Activated CD4-positive, alpha-beta T cell treated with anti-CD3 and anti-CD28 coated beads, Interleukin-2, amount 10 ng/mL, durations not matched to agents 24 days and 14 days (primary cell): ENCODE measurements around the gene LAMA1. TPM values are rescaled to one million over a fixed set of nuclear protein-coding genes. Genes with fewer than 3 reads are reported as not detected.
"Not testable (repeated sequence)": the region's sequence is repeated elsewhere in the genome, so short reads cannot be mapped to it uniquely, and the experiment has no call there.

Source experiments
- DNase-seq: peaks from one replicate; pipeline ENCODE4 v3.0.0; 2022
- H3K27ac Mint-ChIP-seq: one replicate; pipeline ENCODE4 v1.8.0; 2022; ENCODE audit warnings: mild to moderate bottlenecking, mixed read lengths
- H3K27me3 Mint-ChIP-seq: one replicate; pipeline ENCODE4 v1.8.0; 2022; ENCODE audit warnings: mixed read lengths
- H3K36me3 Mint-ChIP-seq: one replicate; pipeline ENCODE4 v1.8.0; 2022; ENCODE audit warnings: low read depth, mild to moderate bottlenecking, mixed read lengths
- H3K4me1 Mint-ChIP-seq: one replicate; pipeline ENCODE4 v1.8.0; 2021; ENCODE audit warnings: mixed read lengths
- H3K4me3 Mint-ChIP-seq: one replicate; pipeline ENCODE4 v1.8.0; 2022; ENCODE audit warnings: mild to moderate bottlenecking, moderate library complexity, mixed read lengths
- H3K9me3 Mint-ChIP-seq: one replicate; pipeline ENCODE4 v1.8.0; 2021; ENCODE audit warnings: mixed read lengths
- intact Hi-C: fragments of 100-400 bp; cut with micrococcal nuclease; formaldehyde crosslinking; loops from one replicate; pipeline ENCODE4 v1.15.1; 2023
- total RNA-seq: library from RNA; stranded (reverse); gene quantifications from 2 replicates; pipeline ENCODE4 v1.2.3, GENCODE V29; 2022

The LAMA1 gene
- total RNA-seq, 1 donor from 2014 or later = not detected

DNA sequence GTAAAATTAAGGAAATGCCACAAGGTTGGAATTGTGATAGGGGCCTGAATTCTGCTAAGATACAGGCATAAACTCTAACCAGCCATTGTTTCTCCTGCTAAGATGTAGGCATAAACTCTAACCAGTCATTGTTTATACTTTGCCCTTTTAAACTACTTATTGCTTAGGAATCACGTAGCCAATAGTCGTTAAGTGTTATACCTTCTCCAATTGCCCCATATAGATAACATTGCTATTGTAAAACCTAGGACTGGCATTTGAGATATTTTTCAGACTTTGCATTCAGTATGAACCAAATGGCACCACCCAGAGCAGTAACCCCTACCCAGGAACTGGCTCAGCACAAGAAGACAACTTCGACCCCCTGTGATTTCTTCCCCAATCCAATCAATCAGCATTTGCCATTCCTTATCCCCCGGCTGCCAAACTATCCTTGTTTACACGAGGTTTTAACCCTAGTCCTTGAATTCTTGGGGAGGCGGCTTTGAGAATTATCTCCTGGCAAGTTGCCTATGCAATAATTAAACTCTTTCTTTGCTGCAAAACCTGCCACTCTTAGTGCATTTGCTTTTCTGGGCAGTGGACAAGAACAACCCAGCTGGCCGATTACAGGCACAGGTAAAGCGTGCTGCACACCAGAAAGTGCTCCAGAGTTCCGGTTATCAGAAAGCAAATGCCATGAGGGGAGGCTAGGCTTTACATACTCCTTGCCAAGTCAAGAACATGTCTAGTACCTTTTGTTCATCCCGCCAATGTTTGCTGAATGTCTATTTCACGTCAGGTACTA lies 167.6 kb downstream of the LAMA1 start:
- Mint-ChIP-seq H3K4me3 (no peak overlapping the region), H3K27me3 (no peaks in the 10 kb centered on the region), H3K27ac (no peak overlapping the region), H3K9me3 (peaks cover 6% of the 10 kb centered on the region), H3K36me3 (no peaks in the 10 kb centered on the region), H3K4me1 (no peaks in the 10 kb centered on the region)
- intact Hi-C loops = no loop called here
- no peak for DNase-seq

DNA sequence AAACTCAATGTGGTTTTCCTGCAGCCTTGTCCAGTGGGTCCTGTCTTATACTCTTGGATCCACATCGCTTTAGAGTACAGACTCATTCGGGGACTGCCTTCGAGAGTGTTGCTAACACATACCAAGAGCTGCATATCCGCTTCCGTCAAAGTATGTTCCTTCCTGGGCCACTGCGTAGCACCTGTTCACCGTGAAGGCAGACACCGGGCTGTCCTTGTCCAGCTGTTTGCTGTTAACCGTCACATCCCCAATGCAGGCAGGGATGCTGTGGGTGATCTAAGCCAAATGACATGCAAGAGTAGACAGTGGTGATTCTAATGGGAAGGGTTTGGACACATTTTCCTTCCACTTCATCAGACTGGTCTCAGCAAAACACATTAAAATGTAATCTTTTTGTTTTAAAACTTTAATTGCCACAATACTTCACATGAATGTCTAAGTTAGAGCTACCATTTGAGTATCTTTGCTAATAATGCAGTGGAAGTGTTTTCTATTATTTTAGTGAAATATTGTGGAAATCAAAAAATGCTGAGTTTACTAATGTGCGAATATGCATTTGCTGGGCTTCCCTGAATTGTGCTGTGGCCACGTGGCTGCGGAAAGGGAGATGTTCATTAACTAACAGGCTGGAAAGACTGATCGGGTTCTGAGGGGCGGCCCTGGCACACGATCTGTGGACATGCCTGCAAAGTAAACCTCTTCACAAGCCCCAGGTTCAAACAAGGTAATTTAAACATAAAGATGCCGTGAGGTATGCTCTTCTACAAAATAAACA lies 169.1 kb downstream of the LAMA1 start:
- H3K9me3 Mint-ChIP-seq = peaks cover 6% of the 10 kb centered on the region
- H3K4me1 Mint-ChIP-seq = no peaks in the 10 kb centered on the region
- H3K27me3 Mint-ChIP-seq = no peaks in the 10 kb centered on the region
- no peak for DNase-seq
- no peaks in the 10 kb centered on the region for H3K36me3 Mint-ChIP-seq
- no peak overlapping the region for H3K4me3 Mint-ChIP-seq
- intact Hi-C loops = no loop called here
- H3K27ac Mint-ChIP-seq = no peak overlapping the region

DNA sequence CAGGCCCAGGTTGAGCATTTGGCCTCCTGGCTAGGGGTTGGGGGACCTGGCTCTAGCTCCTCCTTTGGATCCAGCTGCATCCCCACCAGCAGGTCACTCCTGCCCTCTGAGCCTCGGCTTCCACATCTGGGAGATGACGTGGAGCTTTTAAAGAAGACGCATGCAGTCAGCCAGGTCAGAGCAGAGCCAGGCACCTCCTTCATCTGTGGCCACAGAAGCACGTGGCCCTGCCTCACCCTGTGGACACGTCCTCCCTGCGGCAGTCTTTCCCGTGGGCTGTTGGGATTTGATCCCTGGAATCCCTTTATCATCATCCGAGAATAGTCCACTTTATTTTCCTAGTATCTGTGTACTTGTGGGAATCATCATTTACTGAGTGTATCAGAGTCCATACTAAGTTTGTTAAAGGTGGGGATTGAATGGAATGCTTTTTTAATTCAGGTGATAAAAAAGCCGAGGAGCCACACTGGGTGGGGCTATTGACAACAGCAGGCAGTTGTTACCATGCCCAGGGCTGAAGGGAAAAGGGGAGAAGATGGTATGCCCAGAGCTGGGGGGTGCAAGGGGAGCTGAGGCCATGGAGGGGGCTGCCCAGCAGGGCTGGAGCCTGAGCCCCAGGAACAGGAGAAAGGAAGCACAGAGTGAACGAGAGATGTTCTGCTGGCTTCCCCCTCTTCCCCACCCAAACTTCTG lies 170.1 kb downstream of the LAMA1 start:
- Mint-ChIP-seq H3K4me1 (no peaks in the 10 kb centered on the region), H3K27me3 (no peaks in the 10 kb centered on the region), H3K27ac (no peak overlapping the region), H3K36me3 (no peaks in the 10 kb centered on the region), H3K9me3 (peaks cover 6% of the 10 kb centered on the region), H3K4me3 (no peak overlapping the region)
- no peak for DNase-seq
- intact Hi-C loops = no loop called here

DNA sequence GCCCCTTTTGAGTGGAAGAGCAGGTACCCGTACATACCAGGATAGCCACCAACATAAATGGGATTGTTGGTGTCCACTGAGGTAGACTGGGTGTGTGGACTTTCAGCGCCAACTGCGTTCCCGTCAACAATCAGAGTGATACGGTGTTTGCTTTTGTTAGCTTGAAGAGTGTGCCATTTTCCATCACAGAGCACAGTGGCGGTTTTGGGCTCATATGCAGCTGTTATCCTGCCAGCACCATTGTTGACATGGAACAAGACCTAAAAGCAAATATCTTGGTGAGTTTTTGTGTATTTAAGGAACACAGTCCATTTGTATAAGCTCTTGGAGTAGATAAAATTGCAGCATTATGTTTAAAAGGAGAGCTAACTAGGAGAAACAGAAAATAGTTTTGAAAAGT lies 174.5 kb downstream of the LAMA1 start:
- Mint-ChIP-seq H3K27ac (no peak overlapping the region), H3K27me3 (no peaks in the 10 kb centered on the region), H3K4me3 (no peak overlapping the region), H3K4me1 (no peaks in the 10 kb centered on the region), H3K9me3 (no peaks in the 10 kb centered on the region), H3K36me3 (no peaks in the 10 kb centered on the region)
- intact Hi-C loops = no loop called here
- DNase-seq = no peak

DNA sequence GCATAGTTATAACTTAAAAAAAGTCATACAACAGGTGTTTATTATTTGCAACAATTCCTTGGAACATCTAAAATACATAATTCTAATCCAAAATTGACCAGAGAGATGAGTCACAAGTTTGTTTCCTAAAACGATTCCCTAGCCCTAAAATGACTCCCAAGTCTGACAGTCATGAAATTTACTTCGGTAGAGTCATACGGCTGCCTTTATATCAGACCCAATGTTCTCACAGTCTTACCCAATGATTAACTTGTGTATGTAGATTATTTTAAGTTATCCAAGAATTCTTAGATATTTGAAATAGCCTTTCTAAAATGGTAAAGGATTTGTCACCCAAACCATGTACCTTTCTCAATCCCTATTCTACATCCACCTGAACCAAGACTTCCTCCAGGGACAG lies 174.9 kb downstream of the LAMA1 start:
- H3K4me3 Mint-ChIP-seq = no peak overlapping the region
- no peak overlapping the region for H3K27ac Mint-ChIP-seq
- intact Hi-C loops = no loop called here
- H3K27me3 Mint-ChIP-seq = no peaks in the 10 kb centered on the region
- DNase-seq = no peak
- no peaks in the 10 kb centered on the region for H3K9me3 Mint-ChIP-seq
- no peaks in the 10 kb centered on the region for H3K4me1 Mint-ChIP-seq
- no peaks in the 10 kb centered on the region for H3K36me3 Mint-ChIP-seq

DNA sequence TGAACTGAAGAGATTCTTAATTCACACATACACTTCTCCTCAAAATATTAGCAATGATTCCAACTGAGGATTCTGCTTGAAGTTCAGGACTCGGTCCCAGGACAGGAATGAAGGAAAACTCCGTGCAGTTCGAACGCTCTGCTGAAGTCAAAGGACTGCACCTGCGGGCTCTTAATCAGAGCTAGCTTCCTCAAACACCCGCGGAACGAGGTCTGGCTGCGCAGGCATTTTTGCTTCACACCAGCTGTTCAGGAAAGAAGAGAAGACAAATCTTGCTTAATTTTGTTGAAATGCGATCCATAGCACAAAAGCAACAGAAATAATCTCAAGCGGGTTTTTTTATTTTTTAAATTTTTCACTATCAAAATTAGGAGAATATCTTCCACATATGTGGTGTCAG lies 175.6 kb downstream of the LAMA1 start:
- no peak overlapping the region for H3K4me3 Mint-ChIP-seq
- H3K27me3 Mint-ChIP-seq = no peaks in the 10 kb centered on the region
- no peaks in the 10 kb centered on the region for H3K4me1 Mint-ChIP-seq
- intact Hi-C loops = no loop called here
- H3K36me3 Mint-ChIP-seq = no peaks in the 10 kb centered on the region
- H3K9me3 Mint-ChIP-seq = no peaks in the 10 kb centered on the region
- H3K27ac Mint-ChIP-seq = no peak overlapping the region
- DNase-seq = no peak

DNA sequence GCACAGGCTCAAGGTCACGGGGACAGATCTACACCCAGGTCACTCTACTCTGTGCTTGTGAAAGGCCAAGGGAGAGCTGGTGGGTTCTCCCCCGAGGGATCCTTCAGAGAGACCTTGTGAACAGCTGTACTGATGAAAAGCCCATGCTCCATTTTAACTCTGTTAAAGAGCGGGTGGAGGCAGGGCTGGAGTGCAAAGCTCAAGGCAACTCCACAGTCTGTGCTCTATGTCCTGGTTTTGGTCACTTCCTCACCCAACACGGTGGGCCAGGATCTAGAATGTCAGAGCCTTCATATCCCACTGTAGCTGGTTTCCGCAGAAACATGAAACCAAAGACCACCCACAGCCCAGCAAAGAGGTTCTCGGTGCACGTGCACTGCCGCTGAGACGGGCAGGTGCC lies 177.1 kb downstream of the LAMA1 start:
- Mint-ChIP-seq H3K4me3 (no peak overlapping the region), H3K9me3 (no peaks in the 10 kb centered on the region), H3K27me3 (no peaks in the 10 kb centered on the region), H3K36me3 (no peaks in the 10 kb centered on the region), H3K27ac (no peak overlapping the region), H3K4me1 (no peaks in the 10 kb centered on the region)
- intact Hi-C loops = no loop called here
- DNase-seq = no peak

DNA sequence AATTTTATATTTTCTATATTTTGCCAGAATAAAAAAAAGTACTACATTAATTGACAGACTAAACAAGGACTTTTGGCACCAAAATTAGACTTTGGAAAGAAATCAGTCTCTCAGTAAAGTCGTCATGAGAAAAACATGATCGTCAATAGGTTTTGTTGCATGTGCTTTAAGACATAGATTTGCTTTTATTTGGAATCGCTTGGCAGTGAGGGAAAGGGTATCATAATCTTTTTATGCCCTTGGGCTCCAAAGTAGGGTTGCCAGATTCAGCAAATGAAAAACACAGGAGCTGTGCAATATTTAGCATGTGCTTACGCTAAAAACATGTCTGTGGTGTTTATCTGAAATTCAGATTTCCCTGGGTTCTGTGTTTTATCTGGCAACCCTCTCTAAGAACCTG lies 177.6 kb downstream of the LAMA1 start:
- no peak for DNase-seq
- H3K9me3 Mint-ChIP-seq = no peaks in the 10 kb centered on the region
- no peak overlapping the region for H3K27ac Mint-ChIP-seq
- no peak overlapping the region for H3K4me3 Mint-ChIP-seq
- H3K36me3 Mint-ChIP-seq = no peaks in the 10 kb centered on the region
- no peaks in the 10 kb centered on the region for H3K27me3 Mint-ChIP-seq
- no peaks in the 10 kb centered on the region for H3K4me1 Mint-ChIP-seq
- intact Hi-C loops = no loop called here

DNA sequence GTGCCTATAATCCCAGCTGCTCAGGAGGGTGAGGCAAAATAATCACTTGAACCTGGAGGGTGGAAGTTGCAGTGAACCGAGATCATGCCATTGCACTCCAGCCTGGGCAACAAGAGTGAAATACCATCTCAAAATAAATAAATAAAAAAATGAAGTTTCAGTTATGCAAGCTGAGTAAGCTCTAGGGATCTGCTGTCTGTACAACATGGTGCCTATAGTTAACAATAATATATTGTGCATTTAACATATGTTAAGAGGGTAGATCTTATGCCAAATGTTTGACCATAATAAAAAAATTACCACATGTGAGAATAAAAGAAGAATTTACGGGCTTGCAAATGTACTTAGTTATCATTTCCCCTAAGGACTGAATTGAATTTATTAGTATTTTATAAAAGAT lies 179.2 kb downstream of the LAMA1 start:
- H3K27ac Mint-ChIP-seq, H3K4me3 Mint-ChIP-seq, H3K36me3 Mint-ChIP-seq, intact Hi-C loops, H3K27me3 Mint-ChIP-seq, H3K4me1 Mint-ChIP-seq, DNase-seq, H3K9me3 Mint-ChIP-seq: not testable (repeated sequence)

DNA sequence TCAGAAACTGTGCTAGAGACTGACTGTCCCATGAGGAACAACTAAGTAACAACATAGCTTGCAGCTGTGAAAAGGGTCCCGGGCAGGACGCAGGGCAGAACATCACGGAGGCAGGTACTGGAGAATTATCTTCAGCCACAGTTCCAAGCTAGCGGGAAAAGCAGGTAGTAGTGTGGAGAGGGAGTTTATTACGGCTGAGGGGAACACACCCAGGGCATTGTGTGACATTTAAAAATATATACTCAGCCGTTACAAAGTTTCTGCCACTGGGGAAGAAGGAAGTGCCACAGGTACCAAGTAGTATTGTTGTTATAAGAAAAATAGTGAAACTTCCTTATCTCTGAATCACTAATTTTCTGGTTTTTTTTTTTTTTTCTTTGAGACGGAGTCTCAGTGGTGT lies 179.6 kb downstream of the LAMA1 start:
- Mint-ChIP-seq H3K27ac (no peak overlapping the region), H3K4me1 (no peaks in the 10 kb centered on the region), H3K9me3 (no peaks in the 10 kb centered on the region), H3K27me3 (no peaks in the 10 kb centered on the region), H3K4me3 (no peak overlapping the region), H3K36me3 (no peaks in the 10 kb centered on the region)
- no peak for DNase-seq
- intact Hi-C loops = no loop called here

DNA sequence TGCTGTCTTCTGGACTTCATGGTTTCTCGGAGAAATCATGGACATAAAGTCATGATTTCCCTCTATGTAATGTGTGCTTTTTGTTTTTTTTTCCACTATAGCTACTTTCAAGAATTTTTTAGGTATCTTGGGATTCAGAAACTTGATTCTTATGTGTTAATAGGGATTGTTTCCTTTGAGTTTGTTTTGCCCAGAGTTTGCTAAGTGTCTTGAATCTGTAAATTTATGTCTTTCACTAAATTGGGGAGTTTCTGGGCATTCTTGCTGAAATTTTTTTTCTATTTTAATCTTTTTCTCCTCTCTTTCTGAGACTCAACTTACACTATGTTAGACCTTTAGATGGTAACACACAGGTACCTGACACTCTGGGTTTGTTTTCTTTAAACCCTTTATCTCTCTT lies 182.7 kb downstream of the LAMA1 start:
- intact Hi-C loops = no loop called here
- no peaks in the 10 kb centered on the region for H3K36me3 Mint-ChIP-seq
- no peaks in the 10 kb centered on the region for H3K9me3 Mint-ChIP-seq
- DNase-seq = no peak
- H3K4me3 Mint-ChIP-seq = no peak overlapping the region
- H3K27me3 Mint-ChIP-seq = no peaks in the 10 kb centered on the region
- no peaks in the 10 kb centered on the region for H3K4me1 Mint-ChIP-seq
- no peak overlapping the region for H3K27ac Mint-ChIP-seq

DNA sequence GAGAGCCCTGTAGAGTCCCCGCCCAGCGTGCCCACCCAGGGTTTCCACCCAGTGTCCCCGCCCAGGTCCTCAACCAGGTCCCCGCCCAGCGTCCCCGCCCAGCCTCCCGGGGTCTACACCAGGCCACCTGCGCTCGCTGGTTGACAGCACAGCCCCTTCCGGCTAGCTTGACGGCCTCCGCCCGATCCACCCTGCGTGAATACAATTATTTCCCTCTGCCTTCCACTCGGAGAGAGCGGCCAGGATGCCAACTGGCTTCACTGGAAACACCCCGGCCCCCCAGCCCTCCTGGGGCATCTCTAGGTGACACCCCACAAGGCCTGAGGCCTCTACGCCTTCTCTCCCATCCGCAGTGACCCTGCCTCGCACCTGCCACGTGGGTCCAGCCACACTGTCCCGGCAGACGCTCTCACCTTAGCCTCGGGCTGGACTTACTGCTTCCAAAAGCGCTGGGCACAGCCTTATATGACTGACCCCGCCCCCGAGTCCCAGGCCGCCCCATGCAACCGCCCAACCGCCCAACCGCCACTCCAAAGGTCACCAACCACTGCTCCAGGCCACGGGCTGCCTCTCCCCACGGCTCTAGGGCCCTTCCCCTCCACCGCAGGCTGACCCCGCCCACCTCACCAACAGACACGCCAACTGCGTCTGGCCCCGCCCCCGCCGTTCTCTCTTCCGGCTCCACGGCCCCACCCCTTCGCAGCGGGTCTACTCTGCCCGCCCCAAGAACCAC lies 188.1 kb downstream of the LAMA1 start:
- H3K27ac Mint-ChIP-seq = no peak overlapping the region
- H3K4me1 Mint-ChIP-seq = no peaks in the 10 kb centered on the region
- no peaks in the 10 kb centered on the region for H3K9me3 Mint-ChIP-seq
- H3K27me3 Mint-ChIP-seq = no peaks in the 10 kb centered on the region
- intact Hi-C loops = no loop called here
- no peaks in the 10 kb centered on the region for H3K36me3 Mint-ChIP-seq
- no peak overlapping the region for H3K4me3 Mint-ChIP-seq
- no peak for DNase-seq

DNA sequence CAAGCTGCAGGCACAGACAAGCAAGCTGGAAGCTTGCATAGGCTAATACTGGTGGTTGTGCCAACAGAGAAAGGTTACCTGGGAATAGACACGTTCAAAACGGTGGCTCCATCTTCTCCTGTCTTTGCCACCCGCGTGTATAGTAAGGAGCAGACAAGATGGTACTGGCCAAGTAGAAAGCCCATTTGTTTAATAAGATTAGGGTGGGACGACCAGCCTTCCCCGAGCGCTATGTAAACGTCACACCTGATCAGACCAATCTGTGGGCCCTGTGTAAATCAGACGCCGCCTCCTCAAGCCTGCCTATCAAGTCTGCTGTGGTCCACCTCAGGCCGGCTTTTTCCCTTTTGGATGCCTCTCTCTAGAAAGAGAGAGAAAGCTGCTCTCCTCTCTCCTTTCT lies 189.2 kb downstream of the LAMA1 start:
- intact Hi-C loops = no loop called here
- no peaks in the 10 kb centered on the region for H3K4me1 Mint-ChIP-seq
- no peak overlapping the region for H3K27ac Mint-ChIP-seq
- H3K9me3 Mint-ChIP-seq = no peaks in the 10 kb centered on the region
- H3K4me3 Mint-ChIP-seq = no peak overlapping the region
- no peak for DNase-seq
- H3K27me3 Mint-ChIP-seq = no peaks in the 10 kb centered on the region
- no peaks in the 10 kb centered on the region for H3K36me3 Mint-ChIP-seq

DNA sequence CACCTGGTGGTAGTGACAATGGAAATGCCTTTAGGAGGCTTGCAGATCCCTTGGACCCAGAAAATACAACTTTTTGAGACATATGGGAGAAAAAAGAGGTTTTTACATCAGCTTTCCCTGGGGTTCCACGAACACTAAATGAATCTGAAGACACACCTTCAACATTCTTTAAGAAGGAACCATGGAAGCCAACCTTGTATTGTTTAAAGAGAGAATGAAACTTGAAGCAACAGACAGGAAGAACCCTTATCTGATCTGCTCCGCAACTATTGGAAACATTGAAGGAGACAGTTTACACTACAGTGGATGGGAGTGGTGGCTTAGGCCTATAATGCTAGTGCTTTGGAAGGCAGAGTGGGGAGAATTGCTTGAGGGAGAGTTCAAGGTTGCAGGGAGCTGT lies 190.4 kb downstream of the LAMA1 start:
- Mint-ChIP-seq H3K4me1 (no peaks in the 10 kb centered on the region), H3K4me3 (no peak overlapping the region), H3K27me3 (no peaks in the 10 kb centered on the region), H3K9me3 (no peaks in the 10 kb centered on the region), H3K36me3 (no peaks in the 10 kb centered on the region), H3K27ac (no peak overlapping the region)
- DNase-seq = no peak
- intact Hi-C loops = no loop called here
